ENCODE results near the gene FAM180A. TPM values are rescaled to one million over a fixed set of nuclear protein-coding genes. Genes with fewer than 3 reads are reported as not detected.

FAM180A gene
- total and polyA plus RNA-seq, 7 donors: 0.07 to 1.8 (median 0.13) TPM; not detected in 2

DNA sequence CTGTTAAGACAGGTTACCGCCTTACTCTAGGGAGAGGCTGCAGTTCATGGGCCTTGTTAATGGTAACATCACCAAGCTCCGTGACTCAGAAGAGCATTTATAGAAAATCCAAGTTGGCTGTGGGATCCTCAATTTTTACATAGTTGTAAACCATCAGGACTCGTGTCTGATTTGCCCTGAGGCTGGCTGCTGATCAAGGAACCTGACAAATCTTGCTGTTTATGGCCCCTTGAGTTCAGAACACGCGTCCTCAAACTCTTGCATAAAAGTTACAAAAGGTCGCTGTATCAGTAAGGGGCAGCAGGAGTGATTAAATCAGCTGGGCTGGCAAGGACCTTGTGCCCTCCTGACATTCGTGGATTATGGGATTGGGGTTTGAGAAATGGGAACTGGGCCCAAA is 25.2 kb downstream of the FAM180A start:
- Histone ChIP-seq H3K4me1 (no peaks in the 10 kb centered on the region), H3K4me3 (no peak overlapping the region), H3K27me3 (ENCODE audit: insufficient read depth in 3 of 3, low read length in 2 of 3) (no peaks in the 10 kb centered on the region), H3K36me3 (ENCODE audit: insufficient read depth in 1 of 2, low read depth in 1 of 2) (no peaks in the 10 kb centered on the region), H3K9me3 (no peaks in the 10 kb centered on the region), H3K27ac (no peak overlapping the region)
- DNase-seq (no peak), ATAC-seq (no peak)
- TF ChIP-seq, protein P1, sequence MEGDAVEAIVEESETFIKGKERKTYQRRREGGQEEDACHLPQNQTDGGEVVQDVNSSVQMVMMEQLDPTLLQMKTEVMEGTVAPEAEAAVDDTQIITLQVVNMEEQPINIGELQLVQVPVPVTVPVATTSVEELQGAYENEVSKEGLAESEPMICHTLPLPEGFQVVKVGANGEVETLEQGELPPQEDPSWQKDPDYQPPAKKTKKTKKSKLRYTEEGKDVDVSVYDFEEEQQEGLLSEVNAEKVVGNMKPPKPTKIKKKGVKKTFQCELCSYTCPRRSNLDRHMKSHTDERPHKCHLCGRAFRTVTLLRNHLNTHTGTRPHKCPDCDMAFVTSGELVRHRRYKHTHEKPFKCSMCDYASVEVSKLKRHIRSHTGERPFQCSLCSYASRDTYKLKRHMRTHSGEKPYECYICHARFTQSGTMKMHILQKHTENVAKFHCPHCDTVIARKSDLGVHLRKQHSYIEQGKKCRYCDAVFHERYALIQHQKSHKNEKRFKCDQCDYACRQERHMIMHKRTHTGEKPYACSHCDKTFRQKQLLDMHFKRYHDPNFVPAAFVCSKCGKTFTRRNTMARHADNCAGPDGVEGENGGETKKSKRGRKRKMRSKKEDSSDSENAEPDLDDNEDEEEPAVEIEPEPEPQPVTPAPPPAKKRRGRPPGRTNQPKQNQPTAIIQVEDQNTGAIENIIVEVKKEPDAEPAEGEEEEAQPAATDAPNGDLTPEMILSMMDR (IDR thresholded peaks at IDR 0.05): no peak
- WGBS, 3 donors: 82 to 91% (median 84%) methylated on average over 7 of the region's 7 CpGs
- intact Hi-C loops (cut with DNase I): no loop called here

GRCh38 chr7:135721198-135721820 is 27.3 kb downstream of the FAM180A start:
- 94 to 95% (median 94%) methylated on average over 21 of the region's 21 CpGs for WGBS, 3 donors
- H3K4me1 ChIP-seq: no peaks in the 10 kb centered on the region
- H3K9me3 ChIP-seq: no peaks in the 10 kb centered on the region
- intact Hi-C loops (cut with DNase I): no loop called here
- no peak overlapping the region for H3K4me3 ChIP-seq
- no peak for ATAC-seq
- H3K27me3 ChIP-seq (ENCODE audit: insufficient read depth in 3 of 3, low read length in 2 of 3): no peaks in the 10 kb centered on the region
- H3K27ac ChIP-seq: no peak overlapping the region
- H3K36me3 ChIP-seq (ENCODE audit: insufficient read depth in 1 of 2, low read depth in 1 of 2): no peaks in the 10 kb centered on the region
- TF ChIP-seq, protein P1 (IDR thresholded peaks at IDR 0.05): no peak
- DNase-seq: no peak

DNA sequence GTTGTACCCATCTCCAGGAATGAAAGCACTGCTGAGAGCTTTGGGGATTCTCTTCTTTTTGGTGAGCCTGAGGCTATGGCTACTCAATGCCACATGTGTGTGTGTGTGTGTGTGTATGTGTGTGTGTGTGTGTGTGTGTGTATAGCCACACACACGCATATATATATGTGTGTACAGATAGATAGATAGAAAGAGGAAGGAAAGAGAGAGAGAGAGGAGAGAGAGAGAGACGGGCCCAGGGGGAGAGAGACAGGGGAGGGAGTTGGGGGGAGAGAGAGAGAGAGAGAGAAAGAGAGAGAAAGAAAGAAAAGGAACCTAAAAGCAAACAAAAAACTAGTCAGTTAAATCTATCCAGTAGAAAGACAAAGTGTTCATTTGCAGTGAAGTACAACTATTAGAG is 28.9 kb downstream of the FAM180A start:
- no peaks in the 10 kb centered on the region for H3K27me3 ChIP-seq (ENCODE audit: insufficient read depth in 3 of 3, low read length in 2 of 3)
- TF ChIP-seq, protein P1 (IDR thresholded peaks at IDR 0.05): no peak
- no peaks in the 10 kb centered on the region for H3K36me3 ChIP-seq (ENCODE audit: insufficient read depth in 1 of 2, low read depth in 1 of 2)
- H3K27ac ChIP-seq: no peak overlapping the region
- intact Hi-C loops (cut with DNase I): no loop called here
- H3K4me1 ChIP-seq: no peaks in the 10 kb centered on the region
- DNase-seq: no peak
- 40 to 88% (median 43%) methylated on average over 2 of the region's 2 CpGs for WGBS, 3 donors
- no peaks in the 10 kb centered on the region for H3K9me3 ChIP-seq
- ATAC-seq: no peak
- H3K4me3 ChIP-seq: no peak overlapping the region

DNA sequence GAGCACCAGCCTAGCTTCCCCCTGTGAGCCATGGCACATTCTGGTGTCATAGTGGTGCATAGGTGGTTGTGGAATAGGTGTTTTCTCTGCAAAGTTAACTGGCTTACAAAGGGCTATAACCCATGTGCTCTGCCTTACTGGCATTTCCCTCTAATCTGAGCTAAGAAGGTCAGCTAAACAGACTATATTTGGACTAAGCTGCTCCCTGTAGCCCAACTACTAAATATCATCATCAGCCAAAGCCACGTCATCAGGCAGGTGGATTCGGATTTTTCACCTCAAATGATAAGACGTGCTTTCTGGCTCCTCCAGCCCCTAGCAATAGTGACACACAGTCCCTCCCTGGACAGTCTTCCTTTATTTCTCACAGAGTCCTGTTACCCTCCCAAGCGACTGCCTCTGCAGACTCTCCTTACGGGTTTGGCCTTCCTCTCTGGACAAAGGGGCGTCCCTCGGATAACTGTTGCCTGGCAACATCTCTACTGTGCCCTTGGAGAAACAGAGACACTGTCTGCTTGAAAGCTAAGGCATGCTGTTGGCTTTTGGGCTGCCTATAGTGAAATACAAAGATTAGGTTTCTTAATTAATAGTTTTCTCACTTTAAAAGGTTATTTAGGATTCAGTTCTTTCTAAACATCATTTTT is 29.7 kb downstream of the FAM180A start:
- WGBS, 3 donors: 74 to 84% (median 79%) methylated on average over 7 of the region's 7 CpGs
- no peak for ATAC-seq
- no peaks in the 10 kb centered on the region for H3K4me1 ChIP-seq
- H3K27me3 ChIP-seq (ENCODE audit: insufficient read depth in 3 of 3, low read length in 2 of 3): no peaks in the 10 kb centered on the region
- TF ChIP-seq, protein P1 (IDR thresholded peaks at IDR 0.05): no peak
- intact Hi-C loops (cut with DNase I): no loop called here
- no peak for DNase-seq
- H3K27ac ChIP-seq: no peak overlapping the region
- H3K36me3 ChIP-seq (ENCODE audit: insufficient read depth in 1 of 2, low read depth in 1 of 2): no peaks in the 10 kb centered on the region
- no peak overlapping the region for H3K4me3 ChIP-seq
- no peaks in the 10 kb centered on the region for H3K9me3 ChIP-seq
